ENCODE measurements around the gene CCDC34. TPM values are rescaled to one million over a fixed set of nuclear protein-coding genes. Genes with fewer than 3 reads are reported as not detected.

CCDC34 gene
- total and polyA plus RNA-seq, 2 of the 8 experiments (the other 6 are each of a cell fraction or from before 2014, with no cell fraction given) = 7.7 to 24.3 TPM

GRCh38 chr11:27328614-27329013 lies 34.4 kb downstream of the CCDC34 start (continued):
- TF ChIP-seq CHD7 (IDR thresholded peaks at IDR 0.05; ENCODE audit: insufficient replicate concordance, low read length) = no peak
- no peak for TF ChIP-seq MAFK (IDR thresholded peaks at IDR 0.05; ENCODE audit: low read depth, low read length)
- TF ChIP-seq CBX8 (IDR thresholded peaks at IDR 0.05; ENCODE audit: borderline replicate concordance, low read depth, low read length) = no peak
- TF ChIP-seq POLR2A (IDR thresholded peaks at IDR 0.05; ENCODE audit: control extremely low read depth in 1 of 2, low read depth in 2 of 2, low read length in 2 of 2) = no peak
- TF ChIP-seq TCF12 (IDR thresholded peaks at IDR 0.05; ENCODE audit: low read depth, low read length) = 0 out of 2 replicates have a peak, but pooled peaks have one; percentile 12
- no peak for TF ChIP-seq BCL11A (IDR thresholded peaks at IDR 0.05; ENCODE audit: low read depth in 2 of 2, low read length in 2 of 2)
- TF ChIP-seq, protein P1, sequence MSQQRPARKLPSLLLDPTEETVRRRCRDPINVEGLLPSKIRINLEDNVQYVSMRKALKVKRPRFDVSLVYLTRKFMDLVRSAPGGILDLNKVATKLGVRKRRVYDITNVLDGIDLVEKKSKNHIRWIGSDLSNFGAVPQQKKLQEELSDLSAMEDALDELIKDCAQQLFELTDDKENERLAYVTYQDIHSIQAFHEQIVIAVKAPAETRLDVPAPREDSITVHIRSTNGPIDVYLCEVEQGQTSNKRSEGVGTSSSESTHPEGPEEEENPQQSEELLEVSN (IDR thresholded peaks at IDR 0.05) = no peak
- no peak for TF ChIP-seq SIX5 (IDR thresholded peaks at IDR 0.05; ENCODE audit: low read depth, low read length)
- no peak for TF ChIP-seq RAD21 (IDR thresholded peaks at IDR 0.05 in 1 of 2, conservative IDR thresholded peaks at IDR 0.05 in 1 of 2; ENCODE audit: low read depth in 2 of 2, low read length in 2 of 2)
- no peak for TF ChIP-seq KDM1A (IDR thresholded peaks at IDR 0.05; ENCODE audit: borderline replicate concordance, low read length)
- no peak for TF ChIP-seq SRF (IDR thresholded peaks at IDR 0.05; ENCODE audit: low read depth, low read length)

Measured in H1 (cell line).